WTC11 (cell line): ENCODE results near the gene KIFC1. TPM values are rescaled to one million over a fixed set of nuclear protein-coding genes. Genes with fewer than 3 reads are reported as not detected.

ENCODE experiments used
- ATAC-seq: fragments of 200-7000 bp; cut with Tn5 transposase; 2 replicates; pipeline ENCODE4 v1.10.0; 2021; ENCODE audit warnings: mild to moderate bottlenecking, moderate library complexity
- CTCF ChIA-PET: fragments of 300-600 bp; sonication (Branson Sonifier 250); formaldehyde crosslinking; loops from one replicate; lab custom pipeline; 2021; ENCODE audit warnings: antibody characterized with exemption; lab: Charles Lee
- POLR2A ChIA-PET: fragments of 350-600 bp; sonication (Branson Sonifier 250); formaldehyde crosslinking; loops from one replicate; lab custom pipeline; 2021; ENCODE audit warnings: antibody characterized with exemption; lab: Charles Lee
- DNase-seq: peaks from one replicate; pipeline ENCODE4 v3.0.0; 2021; ENCODE audit warnings: low spot score
- H3K27ac Mint-ChIP-seq: 2 replicates; pipeline ENCODE4 v1.8.0; 2021; ENCODE audit warnings: mixed read lengths
- H3K27me3 Mint-ChIP-seq: 2 replicates; pipeline ENCODE4 v1.8.0; 2021; ENCODE audit warnings: low read depth, mild to moderate bottlenecking, moderate library complexity, mixed read lengths
- H3K36me3 Mint-ChIP-seq: 2 replicates; pipeline ENCODE4 v1.8.0; 2021; ENCODE audit warnings: mixed read lengths
- H3K4me1 Mint-ChIP-seq: 2 replicates; pipeline ENCODE4 v1.8.0; 2022; ENCODE audit warnings: mixed read lengths
- H3K4me3 Mint-ChIP-seq: 2 replicates; pipeline ENCODE4 v1.8.0; 2021; ENCODE audit warnings: mild to moderate bottlenecking, moderate library complexity, mixed read lengths
- H3K9me3 Mint-ChIP-seq: 2 replicates; pipeline ENCODE4 v1.8.0; 2021; ENCODE audit warnings: mixed read lengths
- AFF4 ChIP-seq: sonication (generic); formaldehyde crosslinking; IDR thresholded peaks from 2 replicates; pipeline ENCODE4 v1.8.1; 2023; ENCODE audit warnings: mild to moderate bottlenecking, missing genetic modification reagents, borderline replicate concordance
- ATF6 ChIP-seq: sonication (generic); formaldehyde crosslinking; IDR thresholded peaks from 2 replicates; pipeline ENCODE4 v1.8.1; 2023; ENCODE audit warnings: mild to moderate bottlenecking, missing genetic modification reagents
- CTCF ChIP-seq: fragments of 200-600 bp; IDR thresholded peaks from 2 replicates; pipeline ENCODE4 v1.8.0; 2022; ENCODE audit warnings: antibody characterized with exemption
- EMX1 ChIP-seq: fragments of 250-450 bp; sonication (Bioruptor Pico); IDR thresholded peaks from 2 replicates; pipeline ENCODE4 v1.8.0; 2021; ENCODE audit warnings: mild to moderate bottlenecking
- FOXK1 ChIP-seq: sonication (generic); formaldehyde crosslinking; IDR thresholded peaks from 2 replicates; pipeline ENCODE4 v1.8.0; 2022; ENCODE audit warnings: mild to moderate bottlenecking, moderate library complexity, missing genetic modification reagents
- OVOL2 ChIP-seq: fragments of 250-450 bp; sonication (Bioruptor Pico); IDR thresholded peaks from 2 replicates; pipeline ENCODE4 v1.9.0; 2021; ENCODE audit warnings: mild to moderate bottlenecking, borderline replicate concordance
- PRDM15 ChIP-seq: sonication (generic); formaldehyde crosslinking; IDR thresholded peaks from 2 replicates; pipeline ENCODE4 v1.8.0; 2022; ENCODE audit warnings: missing genetic modification reagents
- TCF7 ChIP-seq: sonication (generic); formaldehyde crosslinking; IDR thresholded peaks from 2 replicates; pipeline ENCODE4 v1.8.0; 2022; ENCODE audit warnings: mild to moderate bottlenecking, low read depth, missing genetic modification reagents, moderate library complexity
- ZNF416 ChIP-seq: fragments of 250-450 bp; sonication (Bioruptor Pico); IDR thresholded peaks from 2 replicates; pipeline ENCODE4 v1.9.0; 2021; ENCODE audit warnings: mild to moderate bottlenecking, inconsistent platforms
- total RNA-seq: library from RNA; stranded (reverse); gene quantifications from 3 replicates; pipeline ENCODE4 v1.2.3, GENCODE V29; 2021
- TF ChIP-seq, protein P1 (sequence below): sonication (generic); formaldehyde crosslinking; IDR thresholded peaks from 2 replicates; pipeline ENCODE4 v1.8.0; 2023; ENCODE audit warnings: missing genetic modification reagents
- TF ChIP-seq, protein P2 (sequence below): sonication (generic); formaldehyde crosslinking; IDR thresholded peaks from 2 replicates; pipeline ENCODE4 v1.8.1; 2023; ENCODE audit warnings: mild to moderate bottlenecking, moderate library complexity, missing genetic modification reagents

The KIFC1 gene
- total RNA-seq, 1 experiment from 2014 or later = 97.3 TPM

- TF ChIP-seq, protein P1, sequence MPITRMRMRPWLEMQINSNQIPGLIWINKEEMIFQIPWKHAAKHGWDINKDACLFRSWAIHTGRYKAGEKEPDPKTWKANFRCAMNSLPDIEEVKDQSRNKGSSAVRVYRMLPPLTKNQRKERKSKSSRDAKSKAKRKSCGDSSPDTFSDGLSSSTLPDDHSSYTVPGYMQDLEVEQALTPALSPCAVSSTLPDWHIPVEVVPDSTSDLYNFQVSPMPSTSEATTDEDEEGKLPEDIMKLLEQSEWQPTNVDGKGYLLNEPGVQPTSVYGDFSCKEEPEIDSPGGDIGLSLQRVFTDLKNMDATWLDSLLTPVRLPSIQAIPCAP (CRISPR knock-in tag) = no peak
- no peak for TF ChIP-seq ZNF416 (CRISPR knock-in tag)
These were observed 36.1 kb downstream of the KIFC1 start (continued) for GRCh38 chr6:33427585-33428223.

DNA sequence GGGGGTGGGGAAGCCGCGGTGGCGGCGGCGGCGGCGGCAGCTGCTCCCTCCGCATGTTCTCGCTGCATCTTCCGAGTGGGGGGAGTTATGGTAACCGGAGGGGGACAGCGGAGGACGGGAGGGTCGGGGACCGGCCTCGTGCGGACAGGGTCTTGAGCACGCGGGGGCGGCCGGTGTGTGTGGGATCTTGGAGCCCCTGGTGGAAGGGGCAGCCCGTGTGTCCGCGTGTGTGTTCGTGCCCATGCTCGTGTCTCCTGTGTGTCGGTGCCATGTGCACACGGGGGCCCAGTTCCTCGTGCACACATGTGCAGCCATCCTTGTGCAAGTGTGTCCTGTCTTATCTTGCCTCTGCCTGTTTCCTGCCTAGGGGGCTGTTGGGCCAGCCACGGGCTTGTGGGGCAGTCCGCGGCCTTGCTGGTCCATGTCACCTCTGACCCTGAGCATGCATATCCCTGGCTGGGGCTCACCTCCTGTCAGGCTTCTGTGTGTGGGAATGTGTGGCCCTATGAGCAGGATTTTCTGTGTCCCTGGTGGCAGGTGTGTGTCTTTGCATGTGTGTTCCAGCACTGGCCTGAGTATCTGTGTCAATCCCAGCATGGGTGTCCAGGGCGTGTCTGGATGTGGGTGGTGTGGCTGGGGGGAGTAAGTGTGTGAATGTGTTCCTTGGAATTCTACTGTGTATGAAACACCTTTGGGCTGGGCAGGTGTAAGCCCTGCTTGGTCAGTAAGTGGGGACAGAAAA lies 36.8 kb downstream of the KIFC1 start:
- TF ChIP-seq ATF6 = no peak
- TF ChIP-seq CTCF = 0 out of 2 replicates have a peak, but pooled peaks have one; percentile 19
- ChIA-PET POLR2A (interaction anchor here (1.2 kb wide), 1 partner anchor 18 kb away, joined by 4 read pairs; the partner anchor contains the start of gene PHF1), CTCF (interaction anchor here (0.7 kb wide), 1 partner anchor 16 kb away, joined by 3 read pairs; no protein-coding TSS in a partner anchor)
- H3K27ac Mint-ChIP-seq = peak overlapping the region; percentile 90
- no peak for ATAC-seq
- H3K36me3 Mint-ChIP-seq = peaks cover 7% of the 10 kb centered on the region
- H3K9me3 Mint-ChIP-seq = no peaks in the 10 kb centered on the region
- peak overlapping the region; percentile 88 for H3K4me3 Mint-ChIP-seq
- peaks cover 75% of the 10 kb centered on the region for H3K4me1 Mint-ChIP-seq
- H3K27me3 Mint-ChIP-seq = no peaks in the 10 kb centered on the region
- DNase-seq = no peak

GRCh38 chr6:33428966-33429749 lies 37.5 kb downstream of the KIFC1 start:
- H3K4me1 Mint-ChIP-seq = peaks cover 74% of the 10 kb centered on the region
- peaks cover under 1% of the 10 kb centered on the region; the same call in 1 of the 2 replicates for H3K36me3 Mint-ChIP-seq
- H3K27me3 Mint-ChIP-seq = no peaks in the 10 kb centered on the region
- DNase-seq = no peak
- TF ChIP-seq OVOL2 (CRISPR knock-in tag) (no peak), PRDM15 (CRISPR knock-in tag) (peak; percentile 59)
- peak overlapping the region; percentile 90 for H3K27ac Mint-ChIP-seq
- ATAC-seq = no peak
- H3K4me3 Mint-ChIP-seq = peak overlapping the region; percentile 88
- CTCF ChIA-PET = interaction anchor here (0.6 to 2.4 kb wide), 3 partner anchors 17 to 83 kb away, joined by 3 to 9 read pairs (median 3); no protein-coding TSS in a partner anchor
- H3K9me3 Mint-ChIP-seq = no peaks in the 10 kb centered on the region
- POLR2A ChIA-PET = interaction anchor here (1.2 to 1.5 kb wide), 2 partner anchors 19 to 457 kb away, joined by 3 to 4 read pairs; partner anchors contain the start of gene PHF1

- no peak for DNase-seq
- Mint-ChIP-seq H3K4me1 (peaks cover 71% of the 10 kb centered on the region), H3K9me3 (no peaks in the 10 kb centered on the region), H3K36me3 (no peaks in the 10 kb centered on the region), H3K27ac (peak overlapping the region; percentile 90), H3K27me3 (no peaks in the 10 kb centered on the region), H3K4me3 (0 out of 2 replicates have a peak overlapping the region, but pooled peaks have one; percentile 71)
- CTCF ChIA-PET = interaction anchor here (0.6 to 2.4 kb wide), 2 partner anchors 39 to 82 kb away, joined by 3 to 9 read pairs; no protein-coding TSS in a partner anchor
- POLR2A ChIA-PET = interaction anchor here (1.5 kb wide), 1 partner anchor 458 kb away, joined by 3 read pairs; no protein-coding TSS in a partner anchor
- ATAC-seq = no peak
- TF ChIP-seq FOXK1 (CRISPR knock-in tag) (no peak), AFF4 (CRISPR knock-in tag) (no peak), TCF7 (CRISPR knock-in tag) (no peak), OVOL2 (CRISPR knock-in tag) (no peak), EMX1 (CRISPR knock-in tag) (no peak)
- TF ChIP-seq, protein P2, sequence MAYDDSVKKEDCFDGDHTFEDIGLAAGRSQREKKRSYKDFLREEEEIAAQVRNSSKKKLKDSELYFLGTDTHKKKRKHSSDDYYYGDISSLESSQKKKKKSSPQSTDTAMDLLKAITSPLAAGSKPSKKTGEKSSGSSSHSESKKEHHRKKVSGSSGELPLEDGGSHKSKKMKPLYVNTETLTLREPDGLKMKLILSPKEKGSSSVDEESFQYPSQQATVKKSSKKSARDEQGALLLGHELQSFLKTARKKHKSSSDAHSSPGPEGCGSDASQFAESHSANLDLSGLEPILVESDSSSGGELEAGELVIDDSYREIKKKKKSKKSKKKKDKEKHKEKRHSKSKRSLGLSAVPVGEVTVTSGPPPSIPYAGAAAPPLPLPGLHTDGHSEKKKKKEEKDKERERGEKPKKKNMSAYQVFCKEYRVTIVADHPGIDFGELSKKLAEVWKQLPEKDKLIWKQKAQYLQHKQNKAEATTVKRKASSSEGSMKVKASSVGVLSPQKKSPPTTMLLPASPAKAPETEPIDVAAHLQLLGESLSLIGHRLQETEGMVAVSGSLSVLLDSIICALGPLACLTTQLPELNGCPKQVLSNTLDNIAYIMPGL (CRISPR knock-in tag) = no peak
These were observed 38.1 kb downstream of the KIFC1 start for GRCh38 chr6:33429750-33430052.
